ENCODE data around the gene TXNRD2.

DNA sequence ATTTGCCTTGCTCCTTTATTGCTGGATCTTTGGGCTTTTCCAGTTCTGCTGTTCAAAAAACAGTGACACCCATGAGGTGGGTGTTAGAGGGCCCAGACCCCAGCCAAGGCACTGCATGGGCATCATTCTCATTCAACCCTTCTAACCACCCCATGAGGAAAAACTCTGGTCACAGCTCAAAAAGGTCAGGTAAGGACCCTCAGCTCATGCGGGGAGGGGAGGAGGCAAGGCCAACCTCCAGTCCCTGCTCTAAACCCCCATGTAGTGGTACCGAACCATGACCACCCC is 94.3 kb downstream of the TXNRD2 start:
- TF ChIP-seq, protein P1, sequence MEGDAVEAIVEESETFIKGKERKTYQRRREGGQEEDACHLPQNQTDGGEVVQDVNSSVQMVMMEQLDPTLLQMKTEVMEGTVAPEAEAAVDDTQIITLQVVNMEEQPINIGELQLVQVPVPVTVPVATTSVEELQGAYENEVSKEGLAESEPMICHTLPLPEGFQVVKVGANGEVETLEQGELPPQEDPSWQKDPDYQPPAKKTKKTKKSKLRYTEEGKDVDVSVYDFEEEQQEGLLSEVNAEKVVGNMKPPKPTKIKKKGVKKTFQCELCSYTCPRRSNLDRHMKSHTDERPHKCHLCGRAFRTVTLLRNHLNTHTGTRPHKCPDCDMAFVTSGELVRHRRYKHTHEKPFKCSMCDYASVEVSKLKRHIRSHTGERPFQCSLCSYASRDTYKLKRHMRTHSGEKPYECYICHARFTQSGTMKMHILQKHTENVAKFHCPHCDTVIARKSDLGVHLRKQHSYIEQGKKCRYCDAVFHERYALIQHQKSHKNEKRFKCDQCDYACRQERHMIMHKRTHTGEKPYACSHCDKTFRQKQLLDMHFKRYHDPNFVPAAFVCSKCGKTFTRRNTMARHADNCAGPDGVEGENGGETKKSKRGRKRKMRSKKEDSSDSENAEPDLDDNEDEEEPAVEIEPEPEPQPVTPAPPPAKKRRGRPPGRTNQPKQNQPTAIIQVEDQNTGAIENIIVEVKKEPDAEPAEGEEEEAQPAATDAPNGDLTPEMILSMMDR (IDR thresholded peaks at IDR 0.05; ENCODE audit: poor library complexity, severe bottlenecking), result no peak
- TF ChIP-seq POLR2AphosphoS5 (IDR thresholded peaks at IDR 0.05) (no peak), EP300 (conservative IDR thresholded peaks at IDR 0.05; ENCODE audit: poor library complexity, severe bottlenecking) (no peak), MXI1 (conservative IDR thresholded peaks at IDR 0.05; ENCODE audit: poor library complexity, severe bottlenecking) (no peak), SMC3 (conservative IDR thresholded peaks at IDR 0.05; ENCODE audit: poor library complexity) (no peak), EZH2 (IDR thresholded peaks at IDR 0.05; ENCODE audit: borderline replicate concordance, insufficient read depth, low read length, poor library complexity, severe bottlenecking) (no peak)
- TF ChIP-seq, protein P2, sequence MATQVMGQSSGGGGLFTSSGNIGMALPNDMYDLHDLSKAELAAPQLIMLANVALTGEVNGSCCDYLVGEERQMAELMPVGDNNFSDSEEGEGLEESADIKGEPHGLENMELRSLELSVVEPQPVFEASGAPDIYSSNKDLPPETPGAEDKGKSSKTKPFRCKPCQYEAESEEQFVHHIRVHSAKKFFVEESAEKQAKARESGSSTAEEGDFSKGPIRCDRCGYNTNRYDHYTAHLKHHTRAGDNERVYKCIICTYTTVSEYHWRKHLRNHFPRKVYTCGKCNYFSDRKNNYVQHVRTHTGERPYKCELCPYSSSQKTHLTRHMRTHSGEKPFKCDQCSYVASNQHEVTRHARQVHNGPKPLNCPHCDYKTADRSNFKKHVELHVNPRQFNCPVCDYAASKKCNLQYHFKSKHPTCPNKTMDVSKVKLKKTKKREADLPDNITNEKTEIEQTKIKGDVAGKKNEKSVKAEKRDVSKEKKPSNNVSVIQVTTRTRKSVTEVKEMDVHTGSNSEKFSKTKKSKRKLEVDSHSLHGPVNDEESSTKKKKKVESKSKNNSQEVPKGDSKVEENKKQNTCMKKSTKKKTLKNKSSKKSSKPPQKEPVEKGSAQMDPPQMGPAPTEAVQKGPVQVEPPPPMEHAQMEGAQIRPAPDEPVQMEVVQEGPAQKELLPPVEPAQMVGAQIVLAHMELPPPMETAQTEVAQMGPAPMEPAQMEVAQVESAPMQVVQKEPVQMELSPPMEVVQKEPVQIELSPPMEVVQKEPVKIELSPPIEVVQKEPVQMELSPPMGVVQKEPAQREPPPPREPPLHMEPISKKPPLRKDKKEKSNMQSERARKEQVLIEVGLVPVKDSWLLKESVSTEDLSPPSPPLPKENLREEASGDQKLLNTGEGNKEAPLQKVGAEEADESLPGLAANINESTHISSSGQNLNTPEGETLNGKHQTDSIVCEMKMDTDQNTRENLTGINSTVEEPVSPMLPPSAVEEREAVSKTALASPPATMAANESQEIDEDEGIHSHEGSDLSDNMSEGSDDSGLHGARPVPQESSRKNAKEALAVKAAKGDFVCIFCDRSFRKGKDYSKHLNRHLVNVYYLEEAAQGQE (IDR thresholded peaks at IDR 0.05; ENCODE audit: borderline replicate concordance), result no peak
